ENCODE measurements around the gene BNC2.
"Not testable (repeated sequence)": the region's sequence is repeated elsewhere in the genome, so short reads cannot be mapped to it uniquely, and the experiment has no call there.

BNC2 gene

DNA sequence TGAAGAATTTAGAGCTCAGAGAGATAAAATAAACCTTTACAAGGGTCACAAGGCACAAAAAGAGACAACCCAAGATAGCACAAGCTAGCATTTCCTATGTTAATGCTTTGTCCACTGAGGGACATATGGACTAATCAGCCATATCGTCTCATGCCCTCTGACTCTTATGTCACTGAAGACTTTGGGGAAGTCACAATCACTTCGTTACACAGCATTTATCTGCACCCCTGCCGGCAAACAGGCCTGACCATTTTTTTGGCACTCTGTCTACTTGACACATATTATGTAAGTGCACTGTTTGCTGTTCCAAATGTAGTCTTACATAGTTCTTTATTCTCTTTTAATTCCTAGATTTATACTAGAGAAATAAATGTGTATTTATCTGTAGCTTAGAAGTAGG lies 13.9 kb upstream of the BNC2 start:
- Histone ChIP-seq H3K27me3 (replicated peaks) (no peaks in the 10 kb centered on the region), H3K27ac (no peak overlapping the region), H3K36me3 (replicated peaks) (no peaks in the 10 kb centered on the region), H3K4me3 (ENCODE audit: low read depth, low read length) (no peak overlapping the region)
- no peak for DNase-seq
- TF ChIP-seq CTCF (IDR thresholded peaks at IDR 0.05; ENCODE audit: low read depth, low read length, missing control alignments) = no peak
- in situ Hi-C loops (cut with HindIII; ENCODE audit: low pct_ligation_motif_present, low sequenced_read_pairs) = no loop called here

DNA sequence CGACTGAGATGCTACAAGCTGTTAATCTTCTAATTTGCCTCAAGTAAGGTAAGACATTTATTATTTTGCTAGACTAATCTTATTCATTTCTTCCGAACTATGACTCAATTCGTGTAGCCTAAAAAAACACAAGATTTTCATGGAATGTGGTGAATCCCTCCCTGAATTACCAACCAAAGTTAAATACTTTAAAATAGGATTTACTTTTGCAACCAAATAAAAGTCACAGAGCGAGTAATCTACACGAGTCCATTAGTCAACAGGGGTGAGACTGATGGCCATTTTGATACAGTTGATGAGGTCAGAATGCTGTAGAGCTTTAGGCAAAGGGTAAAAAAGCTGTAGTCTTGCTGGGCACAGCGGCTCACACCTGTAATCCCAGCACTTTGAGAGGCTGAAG lies 13.1 kb upstream of the BNC2 start:
- no peak overlapping the region for H3K27ac ChIP-seq
- no peak for TF ChIP-seq CTCF (IDR thresholded peaks at IDR 0.05; ENCODE audit: low read depth, low read length, missing control alignments)

DNA sequence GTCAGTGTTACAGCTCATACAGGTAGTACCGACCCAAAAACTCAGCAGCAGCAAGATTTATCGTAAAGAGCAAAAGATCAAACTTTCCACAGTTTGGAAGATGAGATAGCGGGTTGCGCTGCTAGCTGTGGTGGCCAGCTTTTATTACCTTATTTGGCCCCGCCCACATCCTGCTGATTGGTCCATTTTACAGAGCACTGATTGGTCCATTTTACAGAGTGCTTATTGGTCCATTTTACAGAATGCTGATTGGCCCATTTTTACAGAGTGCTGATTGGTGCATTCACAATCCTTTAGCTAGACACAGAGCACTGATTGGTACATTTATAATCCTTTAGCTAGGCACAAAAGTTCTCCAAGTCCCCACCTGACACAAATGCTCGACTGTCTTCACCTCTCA lies 12.0 kb upstream of the BNC2 start:
- DNase-seq; H3K27ac ChIP-seq; H3K4me3 ChIP-seq (ENCODE audit: low read depth, low read length); H3K27me3 ChIP-seq (replicated peaks); in situ Hi-C loops (cut with HindIII; ENCODE audit: low pct_ligation_motif_present, low sequenced_read_pairs); H3K36me3 ChIP-seq (replicated peaks): not testable (repeated sequence)

More for the DNA sequence above, 13.1 kb upstream of the BNC2 start:
- H3K4me3 ChIP-seq (ENCODE audit: low read depth, low read length) = no peak overlapping the region
- in situ Hi-C loops (cut with HindIII; ENCODE audit: low pct_ligation_motif_present, low sequenced_read_pairs) = no loop called here
- no peak for DNase-seq
- no peaks in the 10 kb centered on the region for H3K36me3 ChIP-seq (replicated peaks)
- no peaks in the 10 kb centered on the region for H3K27me3 ChIP-seq (replicated peaks)

GRCh38 chr9:16879416-16879815 lies 8.9 kb upstream of the BNC2 start:
- no peak for TF ChIP-seq CTCF (IDR thresholded peaks at IDR 0.05; ENCODE audit: low read depth, low read length, missing control alignments)
- in situ Hi-C loops (cut with HindIII; ENCODE audit: low pct_ligation_motif_present, low sequenced_read_pairs) = no loop called here
- Histone ChIP-seq H3K36me3 (replicated peaks) (no peaks in the 10 kb centered on the region), H3K27ac (no peak overlapping the region), H3K4me3 (ENCODE audit: low read depth, low read length) (no peak overlapping the region), H3K27me3 (replicated peaks) (no peaks in the 10 kb centered on the region)
- no peak for DNase-seq

- Histone ChIP-seq H3K4me3 (ENCODE audit: low read depth, low read length) (no peak overlapping the region), H3K27me3 (replicated peaks) (no peaks in the 10 kb centered on the region), H3K36me3 (replicated peaks) (no peaks in the 10 kb centered on the region), H3K27ac (no peak overlapping the region)
- no peak for DNase-seq
- TF ChIP-seq CTCF (IDR thresholded peaks at IDR 0.05; ENCODE audit: low read depth, low read length, missing control alignments) = no peak
- in situ Hi-C loops (cut with HindIII; ENCODE audit: low pct_ligation_motif_present, low sequenced_read_pairs) = no loop called here
Measured at GRCh38 chr9:16877256-16877655, 6.8 kb upstream of the BNC2 start.

- H3K27ac ChIP-seq = no peak overlapping the region
- H3K27me3 ChIP-seq (replicated peaks) = no peaks in the 10 kb centered on the region
- no peaks in the 10 kb centered on the region for H3K36me3 ChIP-seq (replicated peaks)
- DNase-seq = no peak
- no peak overlapping the region for H3K4me3 ChIP-seq (ENCODE audit: low read depth, low read length)
- TF ChIP-seq CTCF (IDR thresholded peaks at IDR 0.05; ENCODE audit: low read depth, low read length, missing control alignments) = no peak
- in situ Hi-C loops (cut with HindIII; ENCODE audit: low pct_ligation_motif_present, low sequenced_read_pairs) = no loop called here
Measured at GRCh38 chr9:16873126-16873802, 2.8 kb upstream of the BNC2 start.
